Astrocyte of the cerebellum (primary cell): ENCODE results near the gene ALLC.

Experiments used
- DNase-seq: peaks from one replicate; pipeline ENCODE4 v3.0.0-alpha.2; 2011; ENCODE audit warnings: low read depth
- H3K4me3 ChIP-seq: 2 replicates; pipeline ENCODE4 v1.5.1; 2011; ENCODE audit warnings: mild to moderate bottlenecking, low read depth, low read length, moderate library complexity
- in situ Hi-C: cut with HindIII; loops from 2 replicates; pipeline ENCODE4 v1.10.0; 2017; ENCODE audit warnings: low sequenced_read_pairs
- TF ChIP-seq, protein P1 (sequence below): IDR thresholded peaks from 2 replicates; pipeline ENCODE4 v1.5.1; 2012; ENCODE audit warnings: low read length, low read depth, moderate library complexity, mild to moderate bottlenecking; ENCODE audit errors: missing control alignments

The ALLC gene

DNA sequence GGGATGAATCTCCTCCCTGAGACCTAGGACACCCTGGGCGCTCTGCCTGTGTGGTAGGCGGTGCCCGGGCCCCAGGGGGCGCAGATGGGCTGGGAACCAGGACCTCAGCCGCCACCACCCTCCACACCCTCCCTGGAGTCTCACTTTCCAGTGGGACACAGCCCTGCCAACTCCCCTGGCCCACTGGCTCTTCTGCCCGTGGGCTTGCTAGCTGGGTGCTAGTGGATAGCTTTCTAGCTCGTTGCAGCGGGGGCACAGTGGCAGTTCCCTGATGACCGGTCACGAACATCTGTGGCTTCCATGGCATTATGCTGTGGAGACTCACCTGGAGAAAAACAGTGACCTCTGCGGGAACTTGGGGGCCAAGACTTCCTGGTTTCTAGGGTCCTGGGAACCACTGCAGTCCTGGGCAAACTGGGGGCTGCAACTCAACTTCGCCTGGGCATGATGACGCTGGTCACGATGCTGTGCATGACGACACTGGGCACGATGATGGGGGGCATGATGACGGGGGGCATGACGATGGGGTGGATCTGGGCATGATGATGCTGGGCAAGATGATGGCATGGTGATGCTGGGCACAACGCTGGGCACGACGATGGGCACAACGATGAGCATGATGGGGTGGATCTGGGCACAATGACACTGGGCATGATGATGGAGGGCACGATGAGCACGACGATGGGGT, 31.0 kb upstream of the ALLC start:
- in situ Hi-C loops: no loop called here
- DNase-seq: no peak
- TF ChIP-seq, protein P1, sequence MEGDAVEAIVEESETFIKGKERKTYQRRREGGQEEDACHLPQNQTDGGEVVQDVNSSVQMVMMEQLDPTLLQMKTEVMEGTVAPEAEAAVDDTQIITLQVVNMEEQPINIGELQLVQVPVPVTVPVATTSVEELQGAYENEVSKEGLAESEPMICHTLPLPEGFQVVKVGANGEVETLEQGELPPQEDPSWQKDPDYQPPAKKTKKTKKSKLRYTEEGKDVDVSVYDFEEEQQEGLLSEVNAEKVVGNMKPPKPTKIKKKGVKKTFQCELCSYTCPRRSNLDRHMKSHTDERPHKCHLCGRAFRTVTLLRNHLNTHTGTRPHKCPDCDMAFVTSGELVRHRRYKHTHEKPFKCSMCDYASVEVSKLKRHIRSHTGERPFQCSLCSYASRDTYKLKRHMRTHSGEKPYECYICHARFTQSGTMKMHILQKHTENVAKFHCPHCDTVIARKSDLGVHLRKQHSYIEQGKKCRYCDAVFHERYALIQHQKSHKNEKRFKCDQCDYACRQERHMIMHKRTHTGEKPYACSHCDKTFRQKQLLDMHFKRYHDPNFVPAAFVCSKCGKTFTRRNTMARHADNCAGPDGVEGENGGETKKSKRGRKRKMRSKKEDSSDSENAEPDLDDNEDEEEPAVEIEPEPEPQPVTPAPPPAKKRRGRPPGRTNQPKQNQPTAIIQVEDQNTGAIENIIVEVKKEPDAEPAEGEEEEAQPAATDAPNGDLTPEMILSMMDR: no peak
- no peak overlapping the region for H3K4me3 ChIP-seq

GRCh38 chr2:3627500-3628100, 30.4 kb upstream of the ALLC start:
- no peak for DNase-seq
- in situ Hi-C loops: no loop called here
- H3K4me3 ChIP-seq: no peak overlapping the region
- TF ChIP-seq, protein P1: no peak

GRCh38 chr2:3628241-3628679, 29.7 kb upstream of the ALLC start:
- in situ Hi-C loops: no loop called here
- DNase-seq: no peak
- TF ChIP-seq, protein P1: no peak
- H3K4me3 ChIP-seq: no peak overlapping the region

DNA sequence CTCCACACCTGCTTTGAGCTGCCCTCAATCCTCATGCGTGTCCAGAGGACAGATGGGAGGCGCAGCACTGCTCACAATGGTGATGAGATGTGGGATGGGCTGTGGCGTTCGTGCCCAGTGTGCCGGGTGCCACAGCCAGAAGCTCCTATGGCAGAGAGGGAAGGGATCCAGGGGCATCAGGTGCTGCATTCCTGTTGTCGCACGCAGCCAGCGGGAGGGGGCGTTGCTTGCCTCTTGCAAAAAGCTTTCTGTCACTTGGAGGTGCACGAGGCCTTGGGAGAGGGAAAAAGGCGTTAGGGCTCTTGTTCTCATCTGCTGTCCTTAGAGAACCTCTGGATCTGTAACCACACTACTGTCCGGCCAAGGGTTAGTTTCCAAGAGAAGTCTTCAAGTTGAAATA, 29.2 kb upstream of the ALLC start:
- TF ChIP-seq, protein P1: no peak
- H3K4me3 ChIP-seq: no peak overlapping the region
- no peak for DNase-seq
- in situ Hi-C loops: no loop called here

GRCh38 chr2:3630631-3631030, 27.4 kb upstream of the ALLC start:
- H3K4me3 ChIP-seq: no peak overlapping the region
- in situ Hi-C loops: no loop called here
- TF ChIP-seq, protein P1: no peak
- DNase-seq: no peak

- TF ChIP-seq, protein P1: no peak
- in situ Hi-C loops: no loop called here
- no peak for DNase-seq
- no peak overlapping the region for H3K4me3 ChIP-seq
Observed at GRCh38 chr2:3631161-3631850, 26.7 kb upstream of the ALLC start.
